GM12875 (cell line): ENCODE measurements around the gene KIF1C.

Experiments used
- H3K4me3 ChIP-seq: one replicate; pipeline ENCODE4 v1.5.1; 2011; ENCODE audit warnings: low read depth, low read length, control low read depth
- CTCF ChIP-seq: IDR thresholded peaks from 2 replicates; pipeline ENCODE4 v1.5.1; 2011; ENCODE audit warnings: low read depth, mild to moderate bottlenecking, control low read depth, inconsistent platforms, low read length, moderate library complexity, borderline replicate concordance; ENCODE audit not compliant: insufficient read depth

KIF1C gene

GRCh38 chr17:4997302-4998026 lies at the start of gene KIF1C, which contains the start of gene INCA1:
KIF1C (plus strand) TSS chr17:4997950; CDS start chr17:5000247, 2,297 bp downstream.
INCA1 (minus strand) TSS chr17:4997522; CDS start chr17:4994437, 3,085 bp downstream.
- peak within 1 kb of the TSS; percentile 70 for H3K4me3 ChIP-seq
- TF ChIP-seq CTCF, result no peak

- no peak for TF ChIP-seq CTCF
Observed at GRCh38 chr17:4948166-4948930, 49.4 kb upstream of the KIF1C start, which contains the start of gene PFN1. PFN1 (minus strand) TSS chr17:4948530; CDS start chr17:4948394, 136 bp downstream.

GRCh38 chr17:4948931-4949320 lies 48.8 kb upstream of the KIF1C start:
- TF ChIP-seq CTCF, result no peak
- H3K4me3 ChIP-seq, result peak overlapping the region; percentile 99

More at GRCh38 chr17:4948166-4948930, 49.4 kb upstream of the KIF1C start, which contains the start of gene PFN1:
- H3K4me3 ChIP-seq, result peak within 1 kb of the TSS; percentile 99

- TF ChIP-seq CTCF, result no peak
- peak overlapping the region; percentile 99 for H3K4me3 ChIP-seq
Observed at GRCh38 chr17:4949321-4950074, 48.3 kb upstream of the KIF1C start.

GRCh38 chr17:4950075-4950745 lies 47.5 kb upstream of the KIF1C start:
- no peak for TF ChIP-seq CTCF
- peak overlapping the region; percentile 99 for H3K4me3 ChIP-seq

- no peak for TF ChIP-seq CTCF
- peak within 1 kb of the TSS; percentile 99 for H3K4me3 ChIP-seq
Observed at GRCh38 chr17:4950746-4951204, 47.0 kb upstream of the KIF1C start, which contains the start of gene ENO3. ENO3 (plus strand) TSS chr17:4951119; CDS start chr17:4951830, 711 bp downstream.
